WI38 (cell line): ENCODE results near the gene CSAD.

Experiments used
- H3K4me3 ChIP-seq: 2 replicates; pipeline ENCODE4 v1.5.1; 2011; ENCODE audit warnings: low read depth, mild to moderate bottlenecking, control low read depth, low read length
- TF ChIP-seq, protein P1 (sequence below): IDR thresholded peaks from 2 replicates; pipeline ENCODE4 v1.5.1; 2012; ENCODE audit warnings: low read depth, mild to moderate bottlenecking, control low read depth, low read length

CSAD gene

DNA sequence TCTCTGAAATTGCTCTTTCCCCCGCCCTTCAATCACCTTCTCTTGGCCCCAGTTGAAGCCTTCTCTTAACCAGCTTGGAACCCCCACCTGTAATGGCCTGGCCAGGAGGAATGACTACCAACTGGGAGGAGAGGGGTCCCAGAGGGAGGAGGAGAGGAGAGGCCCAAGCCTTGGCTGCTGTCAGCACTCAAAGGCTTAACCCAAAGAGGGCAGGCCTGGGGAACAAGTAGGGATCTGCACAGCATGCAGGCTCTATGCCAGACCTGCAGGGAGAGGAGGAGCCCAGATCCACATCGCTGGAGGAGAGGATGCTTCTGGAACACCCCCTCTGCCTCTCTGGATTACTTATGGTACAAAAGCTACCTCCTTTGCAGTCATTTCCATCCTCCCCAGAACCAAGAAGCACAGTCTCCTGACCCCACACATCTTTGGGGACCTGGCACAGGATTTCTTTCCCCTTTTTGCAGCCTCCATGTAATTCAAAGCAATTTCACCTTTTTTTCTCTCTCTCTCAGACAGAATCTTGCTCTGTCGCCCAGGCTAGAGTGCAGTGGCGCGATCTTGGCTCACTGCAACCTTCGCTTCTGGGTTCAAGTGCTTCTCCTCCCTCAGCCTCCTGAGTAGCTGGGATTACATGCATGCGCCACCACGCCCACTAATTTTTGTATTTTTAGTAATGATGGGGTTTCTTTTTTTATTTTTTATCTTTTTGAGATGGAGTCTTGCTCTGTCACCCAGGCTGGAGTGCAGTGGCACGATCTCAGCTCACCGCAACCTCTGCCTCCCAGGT is 45.1 kb upstream of the CSAD start:
- TF ChIP-seq, protein P1, sequence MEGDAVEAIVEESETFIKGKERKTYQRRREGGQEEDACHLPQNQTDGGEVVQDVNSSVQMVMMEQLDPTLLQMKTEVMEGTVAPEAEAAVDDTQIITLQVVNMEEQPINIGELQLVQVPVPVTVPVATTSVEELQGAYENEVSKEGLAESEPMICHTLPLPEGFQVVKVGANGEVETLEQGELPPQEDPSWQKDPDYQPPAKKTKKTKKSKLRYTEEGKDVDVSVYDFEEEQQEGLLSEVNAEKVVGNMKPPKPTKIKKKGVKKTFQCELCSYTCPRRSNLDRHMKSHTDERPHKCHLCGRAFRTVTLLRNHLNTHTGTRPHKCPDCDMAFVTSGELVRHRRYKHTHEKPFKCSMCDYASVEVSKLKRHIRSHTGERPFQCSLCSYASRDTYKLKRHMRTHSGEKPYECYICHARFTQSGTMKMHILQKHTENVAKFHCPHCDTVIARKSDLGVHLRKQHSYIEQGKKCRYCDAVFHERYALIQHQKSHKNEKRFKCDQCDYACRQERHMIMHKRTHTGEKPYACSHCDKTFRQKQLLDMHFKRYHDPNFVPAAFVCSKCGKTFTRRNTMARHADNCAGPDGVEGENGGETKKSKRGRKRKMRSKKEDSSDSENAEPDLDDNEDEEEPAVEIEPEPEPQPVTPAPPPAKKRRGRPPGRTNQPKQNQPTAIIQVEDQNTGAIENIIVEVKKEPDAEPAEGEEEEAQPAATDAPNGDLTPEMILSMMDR = no peak
- no peak overlapping the region for H3K4me3 ChIP-seq

DNA sequence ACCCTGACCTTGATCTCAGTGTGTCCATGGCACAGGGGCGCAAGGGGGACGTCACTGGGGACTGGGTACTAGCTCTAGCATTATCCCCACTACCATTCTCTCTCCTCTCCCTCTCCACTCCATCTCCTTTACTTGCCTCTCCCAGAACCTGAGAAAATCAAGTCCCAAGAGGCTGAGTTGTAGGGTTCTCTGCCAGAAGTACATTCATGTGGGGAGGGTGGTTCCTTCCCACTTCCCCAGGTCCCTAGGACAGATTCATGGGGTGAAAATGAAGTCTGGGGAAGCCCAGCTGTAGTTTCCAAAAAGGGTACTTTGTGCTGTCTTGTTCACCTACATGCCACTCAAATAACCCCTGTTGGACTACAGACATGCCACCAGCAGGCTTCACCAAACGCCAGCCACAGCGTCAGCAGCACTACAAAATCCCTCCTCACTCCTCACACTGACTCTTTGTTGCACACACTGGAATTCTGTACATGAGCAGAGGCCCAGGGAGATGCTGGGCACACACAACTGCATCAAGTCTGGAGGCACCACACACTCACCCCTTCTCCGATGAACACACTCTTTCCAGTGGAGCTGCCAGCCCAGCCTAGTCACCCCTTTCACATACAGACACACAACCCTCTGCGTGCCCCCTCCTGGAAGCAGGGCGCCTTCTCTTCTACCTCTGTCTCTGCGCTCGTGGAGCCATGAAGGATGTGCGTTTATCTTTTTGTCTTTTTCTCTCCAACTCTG is 44.3 kb upstream of the CSAD start:
- H3K4me3 ChIP-seq = no peak overlapping the region
- TF ChIP-seq, protein P1 = no peak

DNA sequence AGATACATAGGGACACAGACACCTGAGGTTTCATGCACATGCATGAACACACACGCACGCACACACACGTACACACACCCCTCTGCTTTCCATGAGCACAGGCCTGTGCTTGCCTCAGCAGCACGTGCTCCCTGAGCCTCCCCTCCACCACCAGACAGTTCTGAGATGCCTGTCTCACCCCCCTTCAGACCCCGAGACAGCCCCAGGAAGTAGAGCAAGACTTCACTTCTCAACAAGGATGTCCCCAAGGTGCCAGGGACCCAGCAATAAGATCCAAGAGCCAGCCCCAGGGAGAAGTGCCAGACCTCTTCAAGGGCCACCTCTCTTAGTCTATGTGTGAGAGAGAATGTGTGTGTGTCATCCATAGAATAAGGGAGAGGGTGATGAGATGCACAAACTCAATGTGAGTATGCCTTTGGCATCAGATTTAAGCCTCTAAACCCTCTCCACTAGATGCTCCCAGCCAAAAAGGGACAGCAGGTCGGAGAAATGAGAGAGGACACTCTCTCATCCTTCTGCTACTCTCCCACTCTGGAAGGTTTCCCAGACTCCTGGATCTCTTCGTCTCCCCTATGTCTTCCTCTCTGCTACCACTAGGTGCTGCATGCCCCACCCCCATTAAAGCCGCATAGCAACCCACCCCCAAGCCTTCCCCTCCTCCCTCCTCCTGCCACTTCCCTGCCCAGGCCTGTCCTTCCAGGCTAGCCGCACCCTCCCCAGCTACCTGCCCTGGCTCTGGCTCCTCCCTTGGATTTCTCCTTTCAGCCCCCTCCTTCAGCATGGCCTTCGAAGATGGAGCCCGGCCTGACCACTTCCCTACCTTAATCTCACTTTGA is 43.6 kb upstream of the CSAD start:
- TF ChIP-seq, protein P1 = no peak
- no peak overlapping the region for H3K4me3 ChIP-seq

DNA sequence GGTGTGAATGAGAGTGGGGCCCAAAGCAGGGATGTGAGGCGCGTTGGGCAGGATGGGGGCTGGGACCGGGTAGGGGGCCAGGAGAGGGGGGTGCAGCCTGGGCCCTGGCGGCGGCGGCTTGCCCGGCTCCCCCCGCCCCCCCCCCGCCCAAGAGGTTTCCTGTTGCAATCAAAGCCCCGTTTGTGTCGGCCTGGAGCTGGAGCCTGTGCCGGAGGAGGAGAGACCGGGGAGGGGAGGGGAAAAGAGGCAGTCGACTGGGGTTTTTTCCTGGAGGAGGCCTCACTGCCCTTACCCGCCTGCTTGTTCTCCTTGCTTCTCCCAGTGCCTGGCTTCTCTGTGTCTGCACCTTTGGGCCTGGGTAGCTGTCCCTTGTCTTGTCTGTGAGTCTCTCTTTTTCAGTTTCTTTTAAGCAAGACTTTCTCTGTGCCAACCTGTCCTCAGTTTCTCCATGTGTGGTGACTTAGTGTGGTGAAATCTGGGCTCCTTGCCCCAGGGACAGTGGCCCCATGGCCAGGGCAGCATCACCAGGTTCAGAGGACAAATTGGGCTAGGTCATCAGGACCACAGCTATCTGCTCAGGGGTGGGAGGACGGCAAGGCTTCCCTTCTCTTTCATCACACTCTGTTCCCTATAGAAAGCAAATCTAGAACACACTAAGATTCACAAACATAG is 42.8 kb upstream of the CSAD start:
- TF ChIP-seq, protein P1 = no peak
- no peak overlapping the region for H3K4me3 ChIP-seq

DNA sequence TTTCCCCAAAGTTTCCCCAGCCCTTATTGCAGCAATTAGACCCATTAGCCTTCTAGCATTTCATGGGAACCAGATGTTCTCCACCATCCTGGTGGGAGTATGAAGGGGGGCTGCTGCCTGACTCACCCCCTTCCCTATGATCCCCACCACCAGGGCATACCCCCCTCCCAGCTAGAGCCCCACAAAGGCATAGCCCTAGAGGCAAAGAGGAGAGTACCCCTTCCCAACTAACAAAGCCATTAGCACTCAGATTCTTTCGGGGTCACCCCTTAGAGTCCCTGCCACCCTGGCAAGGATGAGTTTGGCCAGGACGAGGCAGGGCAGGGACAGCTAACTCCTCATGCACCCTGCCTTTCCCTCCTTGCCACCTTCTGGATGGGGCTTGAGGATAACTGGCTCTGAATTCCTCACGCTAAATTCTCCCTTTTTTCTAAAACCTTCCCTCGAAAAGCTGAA is 42.1 kb upstream of the CSAD start:
- no peak overlapping the region for H3K4me3 ChIP-seq
- TF ChIP-seq, protein P1 = no peak

DNA sequence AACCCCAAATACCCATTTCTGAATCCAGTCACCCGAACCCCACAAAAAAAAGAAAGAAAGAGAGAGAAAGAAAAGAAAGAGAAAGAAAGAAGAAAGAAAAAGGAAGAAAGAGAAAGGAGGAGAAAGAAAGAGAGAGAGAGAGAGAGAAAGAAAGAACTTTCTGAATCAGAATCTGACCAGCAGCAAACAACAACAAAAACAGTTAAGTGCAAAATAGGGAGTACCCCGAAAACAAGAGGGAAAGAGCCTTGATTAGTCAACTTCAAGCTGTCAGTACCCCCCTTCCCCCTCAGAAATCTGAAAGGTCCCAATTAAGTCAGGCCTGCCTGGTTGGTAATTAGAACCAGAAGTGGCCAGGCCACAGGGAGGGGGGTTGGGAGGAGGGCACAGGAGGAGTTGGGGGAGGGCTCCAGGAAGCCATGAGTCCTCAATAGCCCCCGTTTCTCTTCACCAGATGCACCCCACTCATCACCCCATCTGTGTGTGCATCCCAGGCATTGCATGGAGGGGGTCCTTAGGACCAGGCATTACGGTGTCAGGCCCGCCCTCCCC is 41.5 kb upstream of the CSAD start:
- H3K4me3 ChIP-seq = peak overlapping the region; percentile 60
- TF ChIP-seq, protein P1 = no peak
